Measurements from ENCODE around the gene SLC34A1.

The SLC34A1 gene

GRCh38 chr5:177446200-177447065 is 62.2 kb downstream of the SLC34A1 start, which contains the start of gene PRR7:
TSS of gene PRR7 (plus strand) at chr5:177446814. CDS start at chr5:177455068, 8,254 bp downstream.
- peak; percentile 45 for DNase-seq (ENCODE audit: low read depth)

- DNase-seq (ENCODE audit: low read depth), result no peak
These were observed 62.9 kb downstream of the SLC34A1 start for GRCh38 chr5:177447066-177447610.

GRCh38 chr5:177447611-177448243 is 63.5 kb downstream of the SLC34A1 start:
- no peak for DNase-seq (ENCODE audit: low read depth)
